ENCODE data around the gene BCAS1.
A peak's percentile ranks its signal among the peaks of the same experiment; 100 is the strongest.

BCAS1 gene

DNA sequence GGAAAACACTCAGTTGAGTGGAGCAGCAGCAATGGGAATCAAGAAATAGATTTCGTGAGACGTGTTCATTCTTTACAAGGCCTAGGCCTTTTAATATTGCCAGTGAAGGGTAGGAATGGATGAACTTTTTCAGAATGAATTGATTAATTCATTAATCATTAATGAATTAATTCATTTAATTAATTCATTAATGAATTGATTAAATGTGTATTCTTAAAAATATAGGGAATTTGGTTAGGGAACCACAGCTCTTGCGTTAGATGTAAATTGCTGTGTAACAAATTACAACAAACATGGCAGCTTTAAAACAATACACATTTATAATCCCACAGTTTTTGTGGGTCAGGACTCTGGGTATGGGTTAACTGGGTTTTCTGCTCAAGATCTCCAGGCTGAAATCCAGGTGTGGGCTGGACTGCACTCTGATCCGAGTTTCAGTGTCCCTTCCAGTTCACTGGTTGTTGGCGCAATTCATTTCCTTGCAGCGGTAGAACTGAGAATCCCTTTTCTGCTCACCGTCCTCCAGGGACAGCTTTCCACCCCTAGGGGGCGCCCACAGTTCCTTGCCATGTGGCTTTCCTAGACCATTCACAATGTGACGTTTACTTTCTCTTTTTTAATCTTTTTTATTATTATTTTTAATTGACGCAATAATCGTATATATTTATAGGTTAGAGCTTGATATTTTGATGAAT is 32.8 kb upstream of the BCAS1 start:
- Histone ChIP-seq H3K79me2 (no peaks in the 10 kb centered on the region), H3K4me1 (no peaks in the 10 kb centered on the region), H3K9ac (no peak overlapping the region), H2AFZ (peak overlapping the region; percentile 62), H3K9me3 (ENCODE audit: control insufficient read depth, low read length) (no peaks in the 10 kb centered on the region), H3K27me3 (ENCODE audit: control insufficient read depth, insufficient read depth, low read length) (no peaks in the 10 kb centered on the region), H3K4me3 (ENCODE audit: low read depth, low read length) (no peak overlapping the region), H3K36me3 (ENCODE audit: control insufficient read depth, insufficient read depth, low read length) (no peaks in the 10 kb centered on the region), H3K27ac (no peak overlapping the region), H3K4me2 (ENCODE audit: low read length) (no peak overlapping the region)
- TF ChIP-seq, protein P1, sequence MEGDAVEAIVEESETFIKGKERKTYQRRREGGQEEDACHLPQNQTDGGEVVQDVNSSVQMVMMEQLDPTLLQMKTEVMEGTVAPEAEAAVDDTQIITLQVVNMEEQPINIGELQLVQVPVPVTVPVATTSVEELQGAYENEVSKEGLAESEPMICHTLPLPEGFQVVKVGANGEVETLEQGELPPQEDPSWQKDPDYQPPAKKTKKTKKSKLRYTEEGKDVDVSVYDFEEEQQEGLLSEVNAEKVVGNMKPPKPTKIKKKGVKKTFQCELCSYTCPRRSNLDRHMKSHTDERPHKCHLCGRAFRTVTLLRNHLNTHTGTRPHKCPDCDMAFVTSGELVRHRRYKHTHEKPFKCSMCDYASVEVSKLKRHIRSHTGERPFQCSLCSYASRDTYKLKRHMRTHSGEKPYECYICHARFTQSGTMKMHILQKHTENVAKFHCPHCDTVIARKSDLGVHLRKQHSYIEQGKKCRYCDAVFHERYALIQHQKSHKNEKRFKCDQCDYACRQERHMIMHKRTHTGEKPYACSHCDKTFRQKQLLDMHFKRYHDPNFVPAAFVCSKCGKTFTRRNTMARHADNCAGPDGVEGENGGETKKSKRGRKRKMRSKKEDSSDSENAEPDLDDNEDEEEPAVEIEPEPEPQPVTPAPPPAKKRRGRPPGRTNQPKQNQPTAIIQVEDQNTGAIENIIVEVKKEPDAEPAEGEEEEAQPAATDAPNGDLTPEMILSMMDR (IDR thresholded peaks at IDR 0.05): peak; percentile 91

DNA sequence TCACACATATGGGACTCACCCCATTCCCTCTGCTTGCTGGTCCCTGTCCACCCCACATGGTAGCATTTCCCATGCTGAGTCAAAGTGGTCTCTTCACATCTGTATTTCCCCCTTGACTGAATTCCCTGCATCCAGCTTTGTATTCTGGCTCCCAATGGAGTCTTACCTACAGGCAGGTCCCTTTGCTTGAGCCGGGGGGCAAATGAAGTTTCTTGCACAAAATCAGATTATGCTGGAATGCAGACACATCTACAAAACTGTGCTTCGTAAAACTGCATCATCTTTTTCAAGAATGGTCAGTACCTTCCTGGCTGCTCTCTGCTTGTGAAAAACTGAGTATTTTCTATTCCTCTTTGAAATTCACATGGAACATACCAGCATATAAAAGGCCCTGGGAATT is 32.1 kb upstream of the BCAS1 start:
- H2AFZ ChIP-seq: no peak overlapping the region
- H3K36me3 ChIP-seq (ENCODE audit: control insufficient read depth, insufficient read depth, low read length): no peaks in the 10 kb centered on the region
- no peaks in the 10 kb centered on the region for H3K9me3 ChIP-seq (ENCODE audit: control insufficient read depth, low read length)
- no peak overlapping the region for H3K4me2 ChIP-seq (ENCODE audit: low read length)
- H3K27ac ChIP-seq: no peak overlapping the region
- H3K79me2 ChIP-seq: no peaks in the 10 kb centered on the region
- H3K9ac ChIP-seq: no peak overlapping the region
- no peak overlapping the region for H3K4me3 ChIP-seq (ENCODE audit: low read depth, low read length)
- TF ChIP-seq, protein P1 (IDR thresholded peaks at IDR 0.05): no peak
- no peaks in the 10 kb centered on the region for H3K4me1 ChIP-seq
- H3K27me3 ChIP-seq (ENCODE audit: control insufficient read depth, insufficient read depth, low read length): no peaks in the 10 kb centered on the region

DNA sequence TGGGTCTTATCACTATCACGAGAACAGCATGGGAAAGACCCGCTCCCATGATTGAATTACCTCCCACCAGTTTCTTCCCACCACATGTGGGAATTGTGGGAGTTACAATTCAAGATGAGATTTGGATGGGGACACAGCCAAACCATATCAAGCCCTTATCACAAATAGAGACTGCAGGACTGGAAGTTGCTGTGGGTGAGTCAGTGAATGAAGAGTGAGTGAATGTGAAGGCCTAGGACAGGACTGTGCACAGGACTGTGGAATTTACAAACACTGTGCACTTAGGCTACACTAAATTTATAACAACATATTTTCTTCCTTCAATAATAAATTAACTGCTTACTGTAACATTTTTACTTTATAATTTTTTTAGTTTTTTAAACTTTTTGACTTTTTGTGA is 30.2 kb upstream of the BCAS1 start:
- Histone ChIP-seq H3K9me3 (ENCODE audit: control insufficient read depth, low read length) (no peaks in the 10 kb centered on the region), H3K79me2 (no peaks in the 10 kb centered on the region), H3K9ac (no peak overlapping the region), H3K27me3 (ENCODE audit: control insufficient read depth, insufficient read depth, low read length) (no peaks in the 10 kb centered on the region), H3K4me3 (ENCODE audit: low read depth, low read length) (no peak overlapping the region), H2AFZ (no peak overlapping the region), H3K4me2 (ENCODE audit: low read length) (no peak overlapping the region), H3K36me3 (ENCODE audit: control insufficient read depth, insufficient read depth, low read length) (no peaks in the 10 kb centered on the region), H3K27ac (no peak overlapping the region), H3K4me1 (no peaks in the 10 kb centered on the region)
- TF ChIP-seq, protein P1 (IDR thresholded peaks at IDR 0.05): no peak

DNA sequence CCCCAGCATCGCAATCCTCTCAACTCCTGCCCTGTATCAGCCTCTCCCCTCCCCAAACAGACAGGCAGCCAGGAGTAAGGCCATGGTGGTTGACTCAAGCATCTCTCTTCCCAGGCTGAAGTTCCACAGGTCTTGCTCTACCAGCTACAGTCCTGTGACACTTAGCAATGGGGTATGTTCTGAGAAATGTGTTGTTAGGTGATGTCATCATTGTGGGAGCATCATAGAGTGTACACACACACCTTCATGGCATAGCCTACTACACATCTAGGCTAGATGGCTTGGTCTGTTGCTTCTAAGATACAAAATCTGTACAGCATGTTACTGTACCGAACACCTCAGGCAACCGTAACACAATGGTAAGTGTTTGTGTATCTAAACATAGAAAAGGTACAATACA is 29.5 kb upstream of the BCAS1 start:
- no peak overlapping the region for H3K4me2 ChIP-seq (ENCODE audit: low read length)
- no peaks in the 10 kb centered on the region for H3K4me1 ChIP-seq
- H3K27me3 ChIP-seq (ENCODE audit: control insufficient read depth, insufficient read depth, low read length): no peaks in the 10 kb centered on the region
- no peaks in the 10 kb centered on the region for H3K79me2 ChIP-seq
- no peak overlapping the region for H3K27ac ChIP-seq
- no peaks in the 10 kb centered on the region for H3K9me3 ChIP-seq (ENCODE audit: control insufficient read depth, low read length)
- H2AFZ ChIP-seq: no peak overlapping the region
- H3K36me3 ChIP-seq (ENCODE audit: control insufficient read depth, insufficient read depth, low read length): no peaks in the 10 kb centered on the region
- H3K9ac ChIP-seq: no peak overlapping the region
- no peak overlapping the region for H3K4me3 ChIP-seq (ENCODE audit: low read depth, low read length)
- TF ChIP-seq, protein P1 (IDR thresholded peaks at IDR 0.05): no peak

DNA sequence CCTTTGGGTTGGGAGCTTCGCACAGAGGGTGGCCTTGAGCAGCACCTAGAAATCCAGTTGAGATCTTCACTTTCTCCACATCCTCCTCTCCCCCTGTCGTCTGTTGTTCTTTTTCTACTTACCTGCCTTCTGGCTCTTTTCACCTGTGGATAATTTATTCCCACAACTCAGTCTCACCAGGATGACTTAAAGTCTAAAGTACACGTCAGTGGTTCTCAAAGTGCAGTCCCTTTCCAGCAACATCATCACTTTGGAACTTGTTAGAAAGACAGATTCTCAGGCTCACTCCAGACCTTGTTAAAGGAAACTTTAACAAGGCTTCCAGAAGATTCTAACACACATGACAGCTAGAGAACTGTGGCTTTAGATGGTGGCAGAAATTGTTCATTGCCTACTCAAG is 27.7 kb upstream of the BCAS1 start:
- Histone ChIP-seq H3K4me2 (ENCODE audit: low read length) (no peak overlapping the region), H3K9me3 (ENCODE audit: control insufficient read depth, low read length) (no peaks in the 10 kb centered on the region), H3K9ac (no peak overlapping the region), H3K79me2 (no peaks in the 10 kb centered on the region), H3K4me3 (ENCODE audit: low read depth, low read length) (no peak overlapping the region), H3K27ac (no peak overlapping the region), H3K27me3 (ENCODE audit: control insufficient read depth, insufficient read depth, low read length) (no peaks in the 10 kb centered on the region), H3K4me1 (no peaks in the 10 kb centered on the region), H2AFZ (no peak overlapping the region), H3K36me3 (ENCODE audit: control insufficient read depth, insufficient read depth, low read length) (no peaks in the 10 kb centered on the region)
- TF ChIP-seq, protein P1 (IDR thresholded peaks at IDR 0.05): no peak

Measured in parathyroid adenoma (tissue), 2 donors.